Retinal pigment epithelial cell (primary cell): ENCODE data around the gene RAMAC.
A peak's percentile ranks its signal among the peaks of the same experiment; 100 is the strongest.
"Not testable (repeated sequence)": the region's sequence is repeated elsewhere in the genome, so short reads cannot be mapped to it uniquely, and the experiment has no call there.

Source experiments
- DNase-seq: peaks from one replicate; pipeline ENCODE4 v3.0.0-alpha.2; 2010; ENCODE audit warnings: low read depth
- H3K4me3 ChIP-seq: 2 replicates; pipeline ENCODE4 v1.5.1; 2011; ENCODE audit warnings: mild to moderate bottlenecking, low read length, control low read depth, moderate library complexity
- CTCF ChIP-seq: conservative IDR thresholded peaks from 2 replicates; pipeline ENCODE4 v1.5.1; 2011; ENCODE audit warnings: low read depth, low read length, control low read depth, inconsistent platforms

The RAMAC gene

DNA sequence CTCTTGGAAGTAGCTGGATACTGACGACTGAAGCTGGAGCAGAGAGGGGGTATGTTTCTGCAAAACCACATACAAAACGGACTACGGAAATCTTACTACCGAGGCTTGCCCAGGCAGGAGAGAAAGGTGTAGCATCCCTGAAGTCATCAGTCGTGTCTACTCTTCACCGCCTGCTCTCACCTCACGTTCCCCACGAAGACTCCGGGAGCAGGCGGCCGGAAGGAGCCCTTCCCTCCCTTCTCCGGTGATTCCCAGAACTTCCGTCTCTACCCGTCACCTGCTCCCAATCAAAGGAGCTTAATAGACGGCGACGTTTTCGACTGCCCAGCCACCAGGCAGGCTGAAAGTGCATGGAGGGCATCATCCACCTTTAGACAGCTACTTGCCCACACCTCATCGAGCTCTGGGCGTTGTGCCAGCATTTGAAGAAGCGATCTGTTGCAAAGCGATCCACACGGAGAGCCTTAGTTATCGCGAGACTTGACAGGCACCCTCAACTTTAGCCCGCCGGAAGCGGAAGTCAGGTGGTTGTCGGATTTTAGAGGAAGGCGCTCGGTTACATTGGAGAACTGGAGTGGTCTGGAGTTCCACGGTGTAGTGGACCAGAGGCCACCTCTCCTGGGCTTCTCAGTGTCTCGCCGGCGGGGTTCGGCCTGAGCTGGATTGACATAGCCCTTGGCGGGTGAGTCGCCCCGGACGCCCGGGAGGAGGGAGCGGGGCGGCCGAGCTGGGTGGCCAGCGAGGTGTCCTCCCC, at the start of gene RAMAC:
Gene RAMAC, plus strand, starts transcription at position 523 of the 754 bp plus-strand sequence. CDS start 2,809 bp downstream, outside the sequence.
- TF ChIP-seq CTCF, result no peak
- peak; percentile 88 for DNase-seq
- peak within 1 kb of the TSS; percentile 85 for H3K4me3 ChIP-seq

DNA sequence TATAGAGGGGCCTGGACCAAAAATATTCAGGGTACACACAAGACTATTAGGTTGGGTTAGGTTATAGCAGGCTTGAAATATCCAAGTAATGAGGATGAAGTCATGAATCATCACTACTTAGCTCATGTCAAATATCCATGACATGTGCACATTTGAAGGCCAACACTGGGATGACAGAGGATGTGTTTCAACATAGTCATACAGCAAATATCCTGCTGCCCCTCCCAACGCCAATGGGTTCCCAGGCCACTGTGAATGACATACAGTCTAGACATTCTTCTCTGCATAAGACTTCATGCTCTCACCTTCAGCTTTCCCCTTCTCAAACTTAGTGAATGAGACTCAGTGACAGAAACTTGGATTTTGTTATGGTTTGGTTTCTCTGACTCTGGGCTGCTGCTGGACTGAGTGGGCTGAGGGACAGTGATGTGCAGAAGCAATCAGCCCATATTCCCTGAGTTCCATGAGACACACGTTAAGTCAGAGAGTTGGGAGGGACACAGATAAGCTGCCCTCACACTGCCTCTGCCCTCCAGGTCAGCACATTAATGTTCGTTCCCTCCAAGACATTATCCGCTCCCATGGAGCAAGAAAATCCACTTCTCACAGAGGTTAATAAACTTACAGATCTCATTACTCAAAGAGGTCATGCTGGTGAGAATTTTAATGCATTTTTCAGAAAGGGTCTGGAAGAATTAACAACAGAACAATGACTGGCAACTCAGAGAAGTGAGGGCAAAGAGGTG, 48.9 kb upstream of the RAMAC start:
- no peak overlapping the region for H3K4me3 ChIP-seq
- peak; percentile 71 for DNase-seq
- TF ChIP-seq CTCF, result no peak

GRCh38 chr15:82937712-82938058, 48.3 kb upstream of the RAMAC start:
- H3K4me3 ChIP-seq, result no peak overlapping the region
- no peak for DNase-seq
- no peak for TF ChIP-seq CTCF

GRCh38 chr15:82939678-82940077, 46.3 kb upstream of the RAMAC start:
- H3K4me3 ChIP-seq, DNase-seq: not testable (repeated sequence)

DNA sequence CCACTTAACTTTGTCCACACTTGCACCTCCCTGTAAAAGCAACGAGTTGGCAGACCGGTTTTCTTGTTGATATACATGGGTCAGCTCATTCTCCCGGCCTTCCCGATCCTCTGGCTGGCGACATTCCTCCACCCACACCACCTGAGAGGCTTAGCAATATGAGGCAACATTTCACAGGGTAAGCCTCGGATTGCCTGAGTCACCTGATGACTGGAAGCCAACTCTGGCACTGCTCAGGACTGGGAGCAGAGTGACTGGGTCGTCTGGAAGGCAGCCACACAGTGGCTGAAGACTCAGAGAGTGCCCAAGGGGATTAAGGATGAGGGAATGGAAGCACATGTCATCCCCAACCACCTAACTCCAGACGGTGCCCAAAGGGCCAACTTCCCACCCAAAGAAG, 43.3 kb upstream of the RAMAC start:
- H3K4me3 ChIP-seq, result no peak overlapping the region
- peak; percentile 99 for DNase-seq
- TF ChIP-seq CTCF, result no peak

DNA sequence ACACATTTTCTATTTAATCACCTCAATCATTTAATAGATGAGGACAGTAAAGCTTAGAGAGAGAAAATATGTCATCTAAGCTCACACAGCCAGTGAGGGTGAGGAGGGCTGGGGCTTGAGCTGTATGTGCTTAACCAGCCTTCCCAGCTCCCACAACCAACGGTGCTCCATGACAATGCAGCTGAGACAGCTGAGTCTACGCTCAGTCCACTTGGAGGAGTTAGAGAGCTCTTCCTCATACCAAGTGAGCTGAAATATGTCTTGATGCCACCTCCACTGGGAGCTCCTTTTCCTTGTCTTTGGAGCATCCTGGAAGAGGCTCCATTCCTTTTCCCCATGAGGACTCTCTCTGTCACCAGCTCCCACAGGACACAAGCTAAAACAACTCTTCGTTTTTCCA, 42.8 kb upstream of the RAMAC start:
- DNase-seq, result no peak
- TF ChIP-seq CTCF, result peak; percentile 15
- H3K4me3 ChIP-seq, result no peak overlapping the region

GRCh38 chr15:82944056-82944455, 42.0 kb upstream of the RAMAC start:
- DNase-seq, result no peak
- TF ChIP-seq CTCF, result no peak
- H3K4me3 ChIP-seq, result no peak overlapping the region
